H9 (cell line): ENCODE results near the gene ARHGAP8. TPM values are rescaled to one million over a fixed set of nuclear protein-coding genes. Genes with fewer than 3 reads are reported as not detected.

Experiments used
- DNase-seq: peaks from one replicate; pipeline ENCODE4 v3.0.0-alpha.2; 2017
- H2AFZ ChIP-seq: one replicate; pipeline ENCODE4 v1.6.1; 2013; ENCODE audit warnings: mild to moderate bottlenecking, low read length, control low read depth, moderate library complexity
- H2AK5ac ChIP-seq: 2 replicates; pipeline ENCODE4 v1.6.1; 2013; ENCODE audit warnings: low read length, control low read depth, mixed read lengths; ENCODE audit not compliant: insufficient read length
- H2BK120ac ChIP-seq: one replicate; pipeline ENCODE4 v1.6.1; 2013; ENCODE audit warnings: low read depth, mild to moderate bottlenecking, low read length, control low read depth, inconsistent platforms; ENCODE audit not compliant: poor library complexity, severe bottlenecking
- H2BK12ac ChIP-seq: 2 replicates; pipeline ENCODE4 v1.6.1; 2013; ENCODE audit warnings: low read length, control low read depth, mixed read lengths, low read depth; ENCODE audit not compliant: insufficient read length
- H2BK15ac ChIP-seq: 2 replicates; pipeline ENCODE4 v1.6.1; 2013; ENCODE audit warnings: low read depth, low read length, control low read depth
- H2BK20ac ChIP-seq: one replicate; pipeline ENCODE4 v1.6.1; 2013; ENCODE audit warnings: low read depth, mild to moderate bottlenecking, low read length, control low read depth, inconsistent platforms; ENCODE audit not compliant: poor library complexity, severe bottlenecking
- H2BK5ac ChIP-seq: 2 replicates; pipeline ENCODE4 v1.6.1; 2013; ENCODE audit warnings: low read length, control low read depth, mixed read lengths; ENCODE audit not compliant: insufficient read length
- H3K14ac ChIP-seq: 2 replicates; pipeline ENCODE4 v1.6.1; 2013; ENCODE audit warnings: low read length, control low read depth; ENCODE audit not compliant: insufficient read depth
- H3K18ac ChIP-seq: 2 replicates; pipeline ENCODE4 v1.6.1; 2013; ENCODE audit warnings: low read depth, mild to moderate bottlenecking, mixed read lengths, low read length, control low read depth; ENCODE audit not compliant: insufficient read length
- H3K23ac ChIP-seq: 2 replicates; pipeline ENCODE4 v1.6.1; 2013; ENCODE audit warnings: low read length, control low read depth, mixed read lengths, low read depth; ENCODE audit not compliant: insufficient read length
- H3K23me2 ChIP-seq: 2 replicates; pipeline ENCODE4 v1.6.1; 2013; ENCODE audit warnings: low read depth, mild to moderate bottlenecking, mixed read lengths, low read length, control low read depth; ENCODE audit not compliant: insufficient read length, poor library complexity, severe bottlenecking
- H3K27ac ChIP-seq: 2 replicates; pipeline ENCODE4 v1.5.1; 2013; ENCODE audit warnings: low read length, control low read depth, mixed read lengths, low read depth; ENCODE audit not compliant: insufficient read length
- H3K27me3 ChIP-seq: 2 replicates; pipeline ENCODE4 v1.6.1; 2013; ENCODE audit warnings: low read length, control low read depth, inconsistent platforms; ENCODE audit not compliant: insufficient read depth
- H3K4ac ChIP-seq: 2 replicates; pipeline ENCODE4 v1.6.1; 2013; ENCODE audit warnings: low read depth, mild to moderate bottlenecking, control low read depth, inconsistent platforms, low read length, moderate library complexity
- H3K4me1 ChIP-seq: 2 replicates; pipeline ENCODE4 v1.6.1; 2013; ENCODE audit warnings: low read length, control low read depth, inconsistent platforms; ENCODE audit not compliant: insufficient read depth
- H3K4me2 ChIP-seq: 2 replicates; pipeline ENCODE4 v1.6.1; 2013; ENCODE audit warnings: low read length, control low read depth, mixed read lengths; ENCODE audit not compliant: insufficient read length, insufficient read depth
- H3K56ac ChIP-seq: 2 replicates; pipeline ENCODE4 v1.6.1; 2013; ENCODE audit warnings: low read depth, mild to moderate bottlenecking, mixed read lengths, low read length, control low read depth; ENCODE audit not compliant: insufficient read length
- H3K79me1 ChIP-seq: 2 replicates; pipeline ENCODE4 v1.6.1; 2013; ENCODE audit warnings: low read depth, mild to moderate bottlenecking, moderate library complexity, low read length, control low read depth, inconsistent platforms; ENCODE audit not compliant: insufficient read depth, poor library complexity, severe bottlenecking
- H3K79me2 ChIP-seq: 2 replicates; pipeline ENCODE4 v1.6.1; 2013; ENCODE audit warnings: low read length, control low read depth, inconsistent platforms; ENCODE audit not compliant: insufficient read depth
- H3K9ac ChIP-seq: 2 replicates; pipeline ENCODE4 v1.6.1; 2013; ENCODE audit warnings: low read length, control low read depth, mixed read lengths; ENCODE audit not compliant: insufficient read length; ENCODE audit errors: extremely low read depth
- H3K9me3 ChIP-seq: one replicate; pipeline ENCODE4 v1.6.1; 2013; ENCODE audit warnings: low read depth, low read length, inconsistent platforms; ENCODE audit not compliant: control insufficient read depth
- H3T11ph ChIP-seq: one replicate; pipeline ENCODE4 v1.6.1; 2013; ENCODE audit warnings: mild to moderate bottlenecking, low read length, control low read depth, inconsistent platforms
- H4K20me1 ChIP-seq: one replicate; pipeline ENCODE4 v1.6.1; 2013; ENCODE audit not compliant: control insufficient read depth, insufficient read length, insufficient read depth
- H4K5ac ChIP-seq: 2 replicates; pipeline ENCODE4 v1.6.1; 2013; ENCODE audit warnings: low read depth, mild to moderate bottlenecking, mixed read lengths, low read length, control low read depth; ENCODE audit not compliant: insufficient read length
- H4K8ac ChIP-seq: replicated peaks from 2 replicates; pipeline ENCODE4 v1.6.1; 2013; ENCODE audit warnings: low read length, control low read depth, mixed read lengths, low read depth; ENCODE audit not compliant: insufficient read length
- H4K91ac ChIP-seq: 2 replicates; pipeline ENCODE4 v1.6.1; 2013; ENCODE audit warnings: low read depth, mild to moderate bottlenecking, moderate library complexity, mixed read lengths, low read length, control low read depth; ENCODE audit not compliant: insufficient read length
- H3K27ac Mint-ChIP-seq, 3 experiments: 2 replicates in 2 of 3; 3 replicates in 1 of 3; pipeline ENCODE4 v1.8.0; 2020 to 2021; ENCODE audit warnings: mixed read lengths in 3 of 3, mild to moderate bottlenecking in 1 of 3, moderate library complexity in 1 of 3
- H3K27me3 Mint-ChIP-seq: 2 replicates; pipeline ENCODE4 v1.8.0; 2021; ENCODE audit warnings: low read depth, mild to moderate bottlenecking, moderate library complexity, mixed read lengths
- H3K36me3 Mint-ChIP-seq, 3 experiments: 2 replicates in 2 of 3; 3 replicates in 1 of 3; pipeline ENCODE4 v1.8.0; 2020 to 2021; ENCODE audit warnings: low read depth in 3 of 3, mixed read lengths in 3 of 3; ENCODE audit not compliant: insufficient read depth in 1 of 3
- H3K4me1 Mint-ChIP-seq, 2 experiments: 2 replicates each; pipeline ENCODE4 v1.8.0; 2020; ENCODE audit warnings: mixed read lengths in 2 of 2
- H3K4me3 Mint-ChIP-seq, 2 experiments: 2 replicates in 1 of 2; 3 replicates in 1 of 2; pipeline ENCODE4 v1.8.0; 2020 to 2021; ENCODE audit warnings: mild to moderate bottlenecking in 2 of 2, mixed read lengths in 2 of 2, moderate library complexity in 1 of 2
- H3K9me3 Mint-ChIP-seq, 2 experiments: 2 replicates in 1 of 2; 3 replicates in 1 of 2; pipeline ENCODE4 v1.8.0; 2020; ENCODE audit warnings: mild to moderate bottlenecking in 2 of 2, mixed read lengths in 2 of 2, moderate library complexity in 1 of 2
- WGBS: extraction: QIAGEN DNeasy Blood & Tissue Kit; methylation state at CpG from one replicate; pipeline ENCODE4 v1.1.7; 2013; ENCODE audit warnings: missing lambda C conversion rate, low lambda C conversion rate, mixed read lengths; ENCODE audit not compliant: insufficient read length; ENCODE audit errors: extremely low coverage; 5-methylcytosine and 5-hydroxymethylcytosine counted together
- total RNA-seq: library from RNA; stranded (reverse); gene quantifications from 2 replicates; pipeline ENCODE4 v1.2.1, GENCODE V29; 2021
- TF ChIP-seq, protein P1 (sequence below): fragments of 200-600 bp; sonication (generic); conservative IDR thresholded peaks from 3 replicates; pipeline ENCODE4 v1.8.0; 2021; ENCODE audit warnings: antibody characterized with exemption, mild to moderate bottlenecking

ARHGAP8 gene
- total RNA-seq, 1 experiment from 2014 or later = 35.4 TPM

DNA sequence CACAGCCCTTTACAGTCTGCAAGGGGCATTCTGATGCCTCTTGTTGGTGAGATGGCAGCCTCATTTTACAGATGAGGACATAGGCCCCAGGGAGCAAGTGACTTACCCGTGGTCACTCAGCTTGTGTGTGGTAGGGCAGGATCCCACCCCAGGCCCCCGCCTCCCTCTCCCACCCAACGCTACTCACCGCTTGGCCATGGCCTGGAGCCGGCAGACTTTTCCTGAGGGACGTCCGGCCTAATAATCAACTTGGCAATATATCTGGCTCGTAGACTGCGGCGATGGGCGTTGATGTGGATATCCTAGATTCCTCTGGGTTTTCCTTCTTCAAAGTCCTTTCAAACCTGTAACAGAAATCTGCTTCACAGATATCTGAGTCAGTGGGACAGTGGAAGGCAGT, 57.1 kb downstream of the ARHGAP8 start:
- Histone ChIP-seq H3K79me2 (no peaks in the 10 kb centered on the region), H4K5ac (no peak overlapping the region), H4K20me1 (no peaks in the 10 kb centered on the region), H3K27me3 (no peaks in the 10 kb centered on the region), H2AFZ (no peak overlapping the region), H4K8ac (no peak overlapping the region), H3K9ac (no peak overlapping the region), H3K23ac (no peak overlapping the region), H3K23me2 (no peaks in the 10 kb centered on the region), H2BK12ac (no peak overlapping the region), H3K4ac (no peak overlapping the region), H3K4me2 (no peak overlapping the region), H2AK5ac (no peak overlapping the region), H3K18ac (no peak overlapping the region), H3K4me1 (peaks cover 10% of the 10 kb centered on the region; the same call in 1 of the 2 replicates), H2BK5ac (no peak overlapping the region), H4K91ac (no peak overlapping the region), H2BK20ac (no peak overlapping the region), H3K9me3 (peaks cover 6% of the 10 kb centered on the region), H3K14ac (no peak overlapping the region), H3K56ac (no peak overlapping the region), H2BK15ac (no peak overlapping the region), H3T11ph (no peak overlapping the region), H3K27ac (no peak overlapping the region), H3K79me1 (no peaks in the 10 kb centered on the region), H2BK120ac (no peak overlapping the region)
- no peak for DNase-seq
- Mint-ChIP-seq H3K4me1 (peaks cover 25 to 27% of the 10 kb centered on the region in 2 experiments), H3K36me3 (peaks cover 25 to 34% (median 32%) of the 10 kb centered on the region in 3 experiments), H3K27ac (no peak overlapping the region), H3K4me3 (no peak overlapping the region), H3K27me3 (no peaks in the 10 kb centered on the region), H3K9me3 (peaks cover 6 to 12% of the 10 kb centered on the region in 2 experiments; a peak in 2 of 5 replicates)
- no CpG with 5 or more reads among the region's 11 CpGs for WGBS
- TF ChIP-seq, protein P1, sequence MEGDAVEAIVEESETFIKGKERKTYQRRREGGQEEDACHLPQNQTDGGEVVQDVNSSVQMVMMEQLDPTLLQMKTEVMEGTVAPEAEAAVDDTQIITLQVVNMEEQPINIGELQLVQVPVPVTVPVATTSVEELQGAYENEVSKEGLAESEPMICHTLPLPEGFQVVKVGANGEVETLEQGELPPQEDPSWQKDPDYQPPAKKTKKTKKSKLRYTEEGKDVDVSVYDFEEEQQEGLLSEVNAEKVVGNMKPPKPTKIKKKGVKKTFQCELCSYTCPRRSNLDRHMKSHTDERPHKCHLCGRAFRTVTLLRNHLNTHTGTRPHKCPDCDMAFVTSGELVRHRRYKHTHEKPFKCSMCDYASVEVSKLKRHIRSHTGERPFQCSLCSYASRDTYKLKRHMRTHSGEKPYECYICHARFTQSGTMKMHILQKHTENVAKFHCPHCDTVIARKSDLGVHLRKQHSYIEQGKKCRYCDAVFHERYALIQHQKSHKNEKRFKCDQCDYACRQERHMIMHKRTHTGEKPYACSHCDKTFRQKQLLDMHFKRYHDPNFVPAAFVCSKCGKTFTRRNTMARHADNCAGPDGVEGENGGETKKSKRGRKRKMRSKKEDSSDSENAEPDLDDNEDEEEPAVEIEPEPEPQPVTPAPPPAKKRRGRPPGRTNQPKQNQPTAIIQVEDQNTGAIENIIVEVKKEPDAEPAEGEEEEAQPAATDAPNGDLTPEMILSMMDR = no peak
